HG02610 (cell line): ENCODE measurements around the gene LRRC61.
A peak's percentile ranks its signal among the peaks of the same experiment; 100 is the strongest.

ENCODE experiments used
- ATAC-seq: cut with Tn5 transposase; IDR thresholded peaks from one replicate; pipeline ENCODE4 v1.9.1; 2021; ENCODE audit warnings: mild to moderate bottlenecking, moderate library complexity; ENCODE audit not compliant: unreplicated experiment

Gene LRRC61

DNA sequence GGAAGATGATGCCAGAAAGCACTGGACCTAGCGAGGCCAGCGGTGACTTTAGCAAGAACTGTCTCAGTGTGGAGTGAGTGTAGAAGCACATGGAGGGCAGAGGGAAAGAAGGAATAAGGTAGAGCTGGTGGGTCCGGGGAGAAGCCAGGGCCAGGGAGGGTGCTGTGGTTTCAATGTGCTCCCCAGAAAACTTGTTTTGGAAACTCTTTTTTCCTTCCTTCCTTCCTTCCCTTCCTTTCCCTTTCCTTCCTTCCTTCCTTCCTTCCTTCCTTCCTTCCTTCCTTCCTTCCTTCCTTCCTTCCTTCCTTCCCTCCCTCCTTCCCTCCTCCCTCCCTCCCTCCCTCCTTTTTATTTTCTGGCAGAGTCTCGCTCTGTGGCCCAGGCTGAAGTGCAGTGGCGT lies 23.8 kb downstream of the LRRC61 start:
- ATAC-seq = no peak

GRCh38 chr7:150351587-150352194 lies 28.5 kb downstream of the LRRC61 start:
- ATAC-seq = no peak

- no peak for ATAC-seq
These were observed 32.5 kb downstream of the LRRC61 start for GRCh38 chr7:150355666-150356059.

GRCh38 chr7:150356265-150356897 lies 33.2 kb downstream of the LRRC61 start:
- no peak for ATAC-seq

DNA sequence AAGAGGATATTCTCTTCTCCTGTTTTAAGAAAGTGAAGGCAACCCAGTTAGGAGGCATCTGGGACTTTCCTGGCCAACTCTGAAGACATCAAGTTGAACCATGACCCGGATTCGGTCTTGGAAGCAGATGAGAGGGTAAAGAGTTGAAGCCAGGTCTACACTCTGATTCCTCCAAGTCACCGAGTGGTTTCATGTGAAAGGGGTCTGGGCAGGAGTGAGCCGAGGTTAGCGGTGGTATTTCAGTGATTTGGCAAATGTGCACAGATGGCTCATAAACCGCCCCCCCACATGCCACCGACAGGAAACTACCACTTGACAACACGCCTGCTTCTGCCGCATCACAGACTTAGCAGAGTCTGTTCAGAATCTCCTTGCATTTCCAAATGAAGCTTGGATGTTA lies 34.1 kb downstream of the LRRC61 start:
- peak; percentile 42 for ATAC-seq

- ATAC-seq = peak; percentile 17
These were observed 34.7 kb downstream of the LRRC61 start for GRCh38 chr7:150357771-150358427.

DNA sequence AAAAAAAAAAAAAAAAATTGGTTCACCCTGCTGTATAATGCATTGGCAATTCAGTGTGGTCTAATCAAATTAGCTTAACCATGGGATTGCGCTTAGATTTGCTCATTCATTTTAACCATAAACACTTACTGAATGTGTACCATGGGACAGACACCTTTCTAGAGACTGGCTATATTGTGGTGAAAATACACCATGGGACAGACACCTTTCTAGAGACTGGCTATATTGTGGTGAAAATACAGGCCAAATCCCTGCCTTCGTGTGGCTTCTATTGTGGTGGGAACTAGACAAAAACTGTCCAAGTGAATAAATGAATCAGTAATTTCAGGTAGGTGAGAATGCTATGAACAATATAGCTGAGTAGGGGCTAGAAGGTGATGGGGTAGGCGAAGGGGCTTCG lies 35.3 kb downstream of the LRRC61 start:
- ATAC-seq = no peak

DNA sequence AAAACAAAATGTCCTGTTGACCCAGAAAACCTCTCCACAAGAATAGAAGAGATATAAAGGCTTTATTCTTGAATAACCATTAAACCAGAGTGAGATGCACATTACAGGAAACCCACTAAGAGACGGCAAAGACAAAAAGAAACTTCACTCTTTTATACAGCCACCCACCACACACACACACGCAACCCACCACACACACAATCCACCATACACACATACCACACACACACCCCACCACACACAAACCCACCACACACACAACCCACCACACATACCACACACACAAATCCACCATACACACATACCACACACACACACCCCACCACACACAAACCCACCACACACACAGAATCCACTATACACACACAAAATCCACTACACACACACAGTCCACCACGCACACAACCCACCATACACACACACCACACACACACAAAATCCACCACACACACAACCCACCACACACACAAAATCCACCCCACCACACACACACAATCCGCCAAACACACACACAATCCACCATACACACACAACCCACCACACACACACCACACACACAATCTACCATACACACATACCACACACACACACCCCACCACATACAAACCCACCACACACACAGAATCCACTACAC lies 36.0 kb downstream of the LRRC61 start:
- ATAC-seq = no peak

DNA sequence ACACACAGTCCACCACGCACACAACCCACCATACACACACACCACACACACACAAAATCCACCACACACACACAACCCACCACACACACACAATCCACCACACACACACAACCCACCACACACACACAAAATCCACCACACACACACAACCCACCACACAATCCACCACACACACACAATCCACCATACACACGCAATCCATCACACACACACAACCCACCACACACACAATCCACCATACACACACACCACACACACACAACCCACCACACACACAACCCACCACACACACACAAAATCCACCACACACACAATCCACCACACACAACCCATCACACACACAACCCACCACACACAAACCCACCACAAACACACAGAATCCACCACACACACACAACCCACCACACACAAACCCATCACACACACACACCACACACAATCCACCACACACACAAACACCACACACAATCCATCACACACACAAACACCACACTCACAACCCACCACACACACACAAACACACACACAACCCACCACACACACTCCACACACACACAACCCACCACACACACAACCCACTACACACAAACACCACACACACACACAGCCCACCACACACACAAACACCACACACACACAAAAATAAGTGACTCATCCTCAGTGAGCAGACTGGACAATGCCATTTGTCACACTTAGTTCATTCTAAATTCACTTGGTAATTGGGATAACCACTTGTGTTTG lies 36.6 kb downstream of the LRRC61 start:
- ATAC-seq = no peak

DNA sequence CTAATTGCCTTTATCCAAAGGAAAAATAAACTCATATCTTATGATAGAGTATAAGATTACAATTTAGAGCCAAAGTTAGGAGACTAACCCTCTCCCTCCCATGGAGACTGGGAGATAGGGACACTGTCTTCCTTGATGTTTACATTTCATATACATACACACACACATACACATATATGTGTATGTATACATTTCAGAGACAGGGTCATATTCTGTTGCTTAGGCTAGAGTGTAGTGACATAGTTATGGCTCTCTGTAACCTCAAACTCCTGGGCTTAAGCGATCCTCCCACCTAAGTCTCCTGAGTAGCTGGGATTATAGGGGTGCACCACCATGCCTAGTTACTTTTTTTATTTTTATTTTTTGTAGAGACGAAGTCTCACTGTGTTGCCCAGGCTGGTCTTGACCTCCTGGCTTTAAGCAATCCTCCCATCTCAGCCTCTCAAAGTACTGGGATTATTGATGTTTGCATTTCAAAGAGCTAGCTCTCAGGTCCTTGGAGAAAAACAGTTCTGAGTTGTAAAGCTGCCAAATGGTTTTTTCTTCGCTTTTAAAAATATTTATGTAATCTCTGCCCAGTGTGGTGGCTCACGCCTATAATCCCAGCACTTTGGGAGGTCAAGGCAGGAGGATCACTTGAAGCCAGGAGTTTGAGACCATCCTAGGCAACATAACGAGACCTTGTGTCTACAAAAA lies 37.4 kb downstream of the LRRC61 start:
- no peak for ATAC-seq

GRCh38 chr7:150361402-150361801 lies 38.2 kb downstream of the LRRC61 start:
- ATAC-seq = no peak

GRCh38 chr7:150361807-150362621 lies 38.9 kb downstream of the LRRC61 start:
- no peak for ATAC-seq

GRCh38 chr7:150363370-150363769 lies 40.2 kb downstream of the LRRC61 start:
- ATAC-seq = no peak

GRCh38 chr7:150363872-150364271 lies 40.7 kb downstream of the LRRC61 start:
- ATAC-seq = no peak

DNA sequence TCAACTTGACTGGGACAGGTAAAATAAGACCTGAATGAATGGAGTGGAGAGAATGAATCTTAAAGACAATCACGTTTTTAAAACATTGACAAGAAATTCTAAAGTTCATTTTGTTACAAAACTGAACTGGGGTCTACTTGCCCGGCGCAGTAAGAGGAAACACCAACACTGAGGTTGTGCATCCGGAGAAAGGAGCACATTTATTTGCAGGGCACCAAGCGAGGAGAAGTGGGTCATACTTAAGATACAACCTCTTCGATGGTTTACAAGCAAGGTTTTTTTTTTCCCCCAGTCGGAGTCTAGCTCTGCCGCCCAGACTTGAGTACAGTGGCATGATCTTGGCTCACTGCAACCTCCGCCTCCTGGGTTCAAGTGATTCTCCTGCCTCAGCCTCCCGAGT lies 42.0 kb downstream of the LRRC61 start:
- ATAC-seq = no peak

DNA sequence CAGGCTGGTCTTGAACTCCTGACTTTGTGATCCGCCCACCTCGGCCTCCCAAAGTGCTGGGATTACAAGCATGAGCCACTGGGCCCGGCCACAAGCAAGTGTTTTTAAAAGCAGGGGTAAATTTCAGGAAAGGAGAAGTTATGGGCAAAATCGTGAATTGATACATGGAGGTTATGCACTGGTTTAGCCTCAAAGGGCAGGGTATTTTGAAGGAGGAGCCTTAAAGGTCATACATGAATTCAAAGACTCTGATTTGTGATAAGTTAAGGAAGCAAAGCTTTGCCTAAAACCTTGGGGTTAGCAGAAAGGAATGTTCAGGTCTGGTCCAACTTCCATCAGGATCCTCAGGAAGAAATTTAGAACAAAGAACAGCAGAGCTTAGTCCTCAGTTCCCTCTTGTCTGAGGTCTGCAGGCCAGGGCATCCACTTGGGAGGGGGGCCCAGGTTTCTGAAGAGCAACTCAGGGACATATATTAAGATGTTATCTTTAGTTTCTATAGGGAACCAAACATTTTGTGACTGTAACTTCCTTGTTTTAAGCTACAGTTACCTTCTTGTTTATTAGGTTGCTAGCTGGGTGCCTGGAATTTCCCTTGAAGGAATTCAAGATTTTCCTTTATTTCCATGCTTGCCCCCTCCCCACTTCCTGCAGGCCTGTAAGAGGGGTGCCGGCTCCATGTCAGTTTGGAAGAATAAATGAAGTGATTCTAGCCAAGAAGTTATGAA lies 42.7 kb downstream of the LRRC61 start:
- no peak for ATAC-seq

- no peak for ATAC-seq
These were observed 44.5 kb downstream of the LRRC61 start for GRCh38 chr7:150367677-150368095.

DNA sequence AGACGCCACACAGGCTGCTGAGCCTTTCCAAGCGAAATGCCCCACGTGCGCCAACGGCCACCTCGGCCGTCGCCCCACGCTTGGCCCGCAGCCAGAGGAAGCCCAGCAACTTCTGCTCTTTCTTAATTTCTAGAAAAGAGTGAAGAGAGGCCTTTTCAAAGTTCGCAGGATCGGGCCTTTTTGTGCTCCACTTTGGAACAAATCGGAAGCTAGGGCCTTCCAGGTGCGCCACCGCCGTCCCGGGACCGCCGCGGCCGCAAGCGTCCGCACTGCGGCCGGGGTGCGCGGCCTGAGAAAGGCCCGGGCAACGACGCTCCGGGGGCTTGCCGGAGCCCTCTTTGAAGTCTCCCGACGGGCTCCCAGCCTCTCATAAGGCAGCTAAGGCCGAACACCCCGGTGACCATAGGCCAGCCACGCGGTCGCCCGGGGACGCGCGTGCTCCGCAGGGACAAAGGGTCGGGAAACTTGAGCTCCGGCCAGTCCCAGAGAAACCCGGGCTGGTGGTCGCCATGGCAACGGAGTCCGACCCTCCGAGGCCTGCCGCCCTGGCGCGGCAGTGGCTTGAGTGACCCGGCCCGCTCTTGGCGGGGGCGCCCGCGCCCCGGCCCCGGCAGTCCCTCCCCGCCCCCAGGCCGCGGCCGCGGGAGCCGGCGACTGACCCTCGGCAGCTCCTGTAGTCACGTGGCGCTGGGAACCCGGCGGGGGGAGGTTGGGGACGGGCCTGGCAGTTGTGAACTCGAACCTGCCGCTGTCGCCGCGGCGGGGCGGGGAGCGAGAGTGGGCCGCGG lies 45.1 kb downstream of the LRRC61 start, which contains the start of gene REPIN1:
TSS of gene REPIN1 (plus strand) at position 727 of the 788 bp plus-strand sequence. CDS start 890 bp downstream, outside the sequence.
- peak; percentile 47 for ATAC-seq
